H1 (cell line): ENCODE results near the gene C1D. TPM values are rescaled to one million over a fixed set of nuclear protein-coding genes. Genes with fewer than 3 reads are reported as not detected.

Experiments
- CTCF ChIA-PET: fragments of 300-600 bp; sonication (Branson Sonifier 250); formaldehyde crosslinking; loops from one replicate; lab custom pipeline; 2021; ENCODE audit not compliant: partially characterized antibody; lab: Charles Lee
- POLR2A ChIA-PET: fragments of 300-600 bp; sonication (Branson Sonifier 250); formaldehyde crosslinking; loops from one replicate; lab custom pipeline; 2021; ENCODE audit warnings: inconsistent platforms; ENCODE audit not compliant: partially characterized antibody; lab: Charles Lee
- DNase-seq, 2 experiments: peaks; one replicate each; pipeline versions ENCODE4 v3.0.0 to v3.0.0-alpha.2; 2010 to 2022; ENCODE audit warnings: low spot score in 2 of 2, low read depth in 1 of 2, mixed read lengths in 1 of 2
- FAIRE-seq: peaks from 2 replicates; lab custom pipeline; 2011; peaks lifted over from hg19 to GRCh38; lab: Jason Lieb, UNC
- H2AFZ ChIP-seq: 2 replicates; pipeline ENCODE4 v1.8.1; 2012; ENCODE audit warnings: low read length, inconsistent platforms
- H2AK5ac ChIP-seq: 2 replicates; pipeline ENCODE4 v1.6.1; 2013; ENCODE audit warnings: low read depth, low read length
- H2BK120ac ChIP-seq: replicated peaks from 2 replicates; pipeline ENCODE3; 2013; ENCODE audit warnings: low read depth, low read length, inconsistent platforms
- H2BK12ac ChIP-seq: 2 replicates; pipeline ENCODE4 v1.6.1; 2013; ENCODE audit warnings: low read depth, low read length
- H2BK15ac ChIP-seq: 2 replicates; pipeline ENCODE4 v1.6.1; 2013; ENCODE audit warnings: low read length
- H2BK20ac ChIP-seq: 2 replicates; pipeline ENCODE4 v1.6.1; 2013; ENCODE audit warnings: low read length
- H2BK5ac ChIP-seq: 2 replicates; pipeline ENCODE4 v1.6.1; 2013; ENCODE audit warnings: low read depth, low read length
- H3K14ac ChIP-seq: 2 replicates; pipeline ENCODE4 v1.6.1; 2013; ENCODE audit warnings: inconsistent platforms; ENCODE audit not compliant: insufficient read length
- H3K18ac ChIP-seq: 2 replicates; pipeline ENCODE4 v1.6.1; 2013; ENCODE audit warnings: low read length; ENCODE audit errors: extremely low read depth
- H3K23ac ChIP-seq: 2 replicates; pipeline ENCODE4 v1.6.1; 2013; ENCODE audit warnings: inconsistent platforms; ENCODE audit not compliant: insufficient read length
- H3K23me2 ChIP-seq: 2 replicates; pipeline ENCODE4 v1.6.1; 2013; ENCODE audit warnings: low read depth, low read length
- H3K27ac ChIP-seq: 2 replicates; pipeline ENCODE4 v1.6.1; 2011; ENCODE audit warnings: low read depth, low read length, inconsistent platforms
- H3K27me3 ChIP-seq, 4 experiments: replicated peaks in 1 of 4; 1 replicate in 1 of 4; 2 replicates in 3 of 4; pipeline versions ENCODE4 v1.6.1 to v1.8.1; 2011 to 2013; ENCODE audit warnings: low read length in 3 of 4, mild to moderate bottlenecking in 3 of 4, inconsistent platforms in 2 of 4, mixed read lengths in 2 of 4, moderate library complexity in 1 of 4; ENCODE audit not compliant: control insufficient read depth in 3 of 4, insufficient read depth in 3 of 4; ENCODE audit errors: extremely low read depth in 1 of 4
- H3K36me3 ChIP-seq, 4 experiments: 2 replicates each; pipeline versions ENCODE4 v1.6.1 to v1.8.1; 2011 to 2013; ENCODE audit warnings: mild to moderate bottlenecking in 4 of 4, low read length in 3 of 4, moderate library complexity in 2 of 4, control low read depth in 1 of 4, inconsistent platforms in 1 of 4; ENCODE audit not compliant: insufficient read depth in 4 of 4, control insufficient read depth in 2 of 4
- H3K4ac ChIP-seq: replicated peaks from 2 replicates; pipeline ENCODE3; 2013; ENCODE audit warnings: low read length, low read depth, mixed read lengths, inconsistent platforms; ENCODE audit not compliant: insufficient read length
- H3K4me1 ChIP-seq, 4 experiments: replicated peaks in 1 of 4; 1 replicate in 1 of 4; 2 replicates in 3 of 4; pipeline versions ENCODE4 v1.6.1 to v1.8.1; 2011 to 2013; ENCODE audit warnings: low read length in 3 of 4, inconsistent platforms in 2 of 4, mixed read lengths in 1 of 4; ENCODE audit not compliant: insufficient read depth in 4 of 4, control insufficient read depth in 3 of 4
- H3K4me2 ChIP-seq, 2 experiments: 2 replicates each; pipeline versions ENCODE4 v1.6.1 to v1.8.1; 2011 to 2013; ENCODE audit warnings: low read depth in 2 of 2, low read length in 2 of 2, control low read depth in 1 of 2, inconsistent platforms in 1 of 2, mild to moderate bottlenecking in 1 of 2; ENCODE audit not compliant: insufficient read depth in 1 of 2
- H3K4me3 ChIP-seq, 4 experiments: fragments of 200-600, 300-600 bp in 1 of 4; sonication (generic), shearing (Covaris generic), sonication (Bioruptor Twin) in 1 of 4; 2 replicates each; pipeline versions ENCODE4 v1.5.1 to v1.8.1; 2011 to 2016; ENCODE audit warnings: low read length in 4 of 4, low read depth in 3 of 4, control low read depth in 2 of 4, inconsistent platforms in 2 of 4, mild to moderate bottlenecking in 2 of 4, mixed read lengths in 1 of 4, moderate library complexity in 1 of 4; ENCODE audit not compliant: insufficient read depth in 2 of 4; ENCODE audit errors: extremely low read depth in 1 of 4
- H3K56ac ChIP-seq: replicated peaks from 2 replicates; pipeline ENCODE3; 2013; ENCODE audit warnings: low read depth, mild to moderate bottlenecking, mixed read lengths, low read length, inconsistent platforms; ENCODE audit not compliant: insufficient read length
- H3K79me1 ChIP-seq: 2 replicates; pipeline ENCODE4 v1.6.1; 2013; ENCODE audit warnings: low read depth, low read length, control low read depth
- H3K79me2 ChIP-seq, 2 experiments: 2 replicates each; pipeline versions ENCODE4 v1.6.1 to v1.8.1; 2012 to 2013; ENCODE audit warnings: low read length in 2 of 2, mild to moderate bottlenecking in 2 of 2, inconsistent platforms in 1 of 2; ENCODE audit not compliant: insufficient read depth in 2 of 2, control insufficient read depth in 1 of 2
- H3K9ac ChIP-seq, 4 experiments: replicated peaks in 1 of 4; 1 replicate in 1 of 4; 2 replicates in 3 of 4; pipeline versions ENCODE4 v1.6.1 to v1.8.1; 2011 to 2013; ENCODE audit warnings: low read depth in 3 of 4, low read length in 3 of 4, control low read depth in 2 of 4, mild to moderate bottlenecking in 2 of 4, moderate library complexity in 2 of 4, inconsistent platforms in 1 of 4; ENCODE audit errors: extremely low read depth in 1 of 4
- H3K9me3 ChIP-seq, 2 experiments: 2 replicates each; pipeline versions ENCODE4 v1.6.1 to v1.8.1; 2012 to 2013; ENCODE audit warnings: mild to moderate bottlenecking in 2 of 2, moderate library complexity in 2 of 2, control low read depth in 1 of 2, inconsistent platforms in 1 of 2, low read depth in 1 of 2, low read length in 1 of 2, mixed read lengths in 1 of 2; ENCODE audit not compliant: insufficient read depth in 2 of 2
- H4K20me1 ChIP-seq, 2 experiments: replicated peaks in 1 of 2; 2 replicates each; pipeline versions ENCODE3 to v1.8.1; 2011 to 2013; ENCODE audit warnings: inconsistent platforms in 2 of 2, low read length in 2 of 2, mild to moderate bottlenecking in 1 of 2; ENCODE audit not compliant: insufficient read depth in 2 of 2, control insufficient read depth in 1 of 2
- H4K5ac ChIP-seq: 2 replicates; pipeline ENCODE4 v1.6.1; 2013; ENCODE audit warnings: low read length, low read depth, mixed read lengths, inconsistent platforms; ENCODE audit not compliant: insufficient read length
- H4K8ac ChIP-seq: 2 replicates; pipeline ENCODE4 v1.8.0; 2013; ENCODE audit warnings: mild to moderate bottlenecking, moderate library complexity, low read length, inconsistent platforms; ENCODE audit not compliant: insufficient read depth; ENCODE audit errors: extremely low read depth
- H4K91ac ChIP-seq: replicated peaks from 2 replicates; pipeline ENCODE3; 2013; ENCODE audit warnings: low read length, mixed read lengths, inconsistent platforms; ENCODE audit not compliant: insufficient read length
- CHD2 ChIP-seq: IDR thresholded peaks from 2 replicates; pipeline ENCODE4 v1.6.1; 2012; ENCODE audit warnings: low read length, improper control_type of control experiment
- SIN3A ChIP-seq, 2 experiments: IDR thresholded peaks in 1 of 2; conservative IDR thresholded peaks in 1 of 2; 2 replicates each; pipeline ENCODE4 v1.6.1; 2011 to 2012; ENCODE audit warnings: low read length in 2 of 2, improper control_type of control experiment in 1 of 2, low read depth in 1 of 2, mild to moderate bottlenecking in 1 of 2
- WGBS, 2 experiments: shearing (Covaris generic) in 1 of 2; methylation state at CpG; one replicate each; pipeline versions ENCODE4 v1.1.6 to v1.1.7; 2013 to 2015; ENCODE audit warnings: low lambda C conversion rate in 2 of 2, mixed read lengths in 2 of 2, inconsistent platforms in 1 of 2, low coverage in 1 of 2, missing lambda C conversion rate in 1 of 2; ENCODE audit not compliant: insufficient replicate concordance in 2 of 2, insufficient coverage in 1 of 2, insufficient read length in 1 of 2; ENCODE audit errors: extremely low coverage in 1 of 2, missing lambda C conversion rate in 1 of 2; 5-methylcytosine and 5-hydroxymethylcytosine counted together
- polyA plus RNA-seq, 7 experiments: library from polyadenylated mRNA; depleted of rRNA in 3 of 7; stranded (reverse) in 5 of 7; unstranded in 2 of 7; fragments of >200 nt in 5 of 7; fragments of 200-250 nt in 2 of 7; gene quantifications; 1 replicate in 5 of 7; 2 replicates in 1 of 7; 4 replicates in 1 of 7; pipeline versions ENCODE4 v1.2.1 to v1.2.3, GENCODE V29; 2011 to 2013; ENCODE audit warnings: missing spikeins in 2 of 7, mixed read lengths in 2 of 7
- total RNA-seq: library from RNA; stranded (reverse); fragmentation: NEBNext Ultra II Directional; extraction: Animal tissue kit (Norgen Biotek cat#: 25700); gene quantifications from 2 replicates; pipeline ENCODE4 v1.2.1, GENCODE V29; 2021
- TF ChIP-seq, protein P1 (sequence below): IDR thresholded peaks from 2 replicates; pipeline ENCODE4 v1.6.1; 2012; ENCODE audit warnings: inconsistent platforms

Gene C1D
- total and polyA plus RNA-seq, 2 of the 8 experiments (the other 6 are each of a cell fraction or from before 2014, with no cell fraction given): 17.5 to 24.1 TPM

DNA sequence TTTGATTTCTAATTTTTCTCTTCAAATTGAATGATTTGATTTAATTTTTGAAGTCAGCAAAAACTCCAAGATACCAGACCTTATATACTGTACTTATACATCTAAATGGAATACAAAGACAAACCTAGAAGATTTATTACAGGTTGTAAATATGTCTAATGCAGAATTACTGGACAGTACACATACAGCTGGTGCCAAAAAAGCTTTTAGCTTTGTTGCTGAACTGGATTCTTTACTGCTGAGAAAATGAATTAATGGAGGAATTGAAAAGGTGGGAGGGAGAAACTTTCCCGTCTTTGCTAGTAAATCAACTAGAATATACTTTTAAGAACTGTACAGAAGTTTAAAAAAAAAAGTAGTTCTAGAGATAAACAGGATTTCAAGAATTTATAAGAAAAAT lies 17.5 kb downstream of the C1D start:
- no peak overlapping the region for H3K4ac ChIP-seq
- H3K14ac ChIP-seq: no peak overlapping the region
- DNase-seq (no peak), FAIRE-seq (no peak)
- no peaks in the 10 kb centered on the region for H3K4me1 ChIP-seq
- no peak overlapping the region for H2BK20ac ChIP-seq
- H2BK15ac ChIP-seq: no peak overlapping the region
- no peak overlapping the region for H3K27ac ChIP-seq
- H3K23me2 ChIP-seq: no peaks in the 10 kb centered on the region
- H4K5ac ChIP-seq: no peak overlapping the region
- no peaks in the 10 kb centered on the region for H3K27me3 ChIP-seq
- TF ChIP-seq SIN3A (conservative IDR thresholded peaks at IDR 0.05 in 1 of 2, IDR thresholded peaks at IDR 0.05 in 1 of 2; ENCODE audit: low read depth in 1 of 2, low read length in 2 of 2) (no peak), CHD2 (no peak)
- TF ChIP-seq, protein P1, sequence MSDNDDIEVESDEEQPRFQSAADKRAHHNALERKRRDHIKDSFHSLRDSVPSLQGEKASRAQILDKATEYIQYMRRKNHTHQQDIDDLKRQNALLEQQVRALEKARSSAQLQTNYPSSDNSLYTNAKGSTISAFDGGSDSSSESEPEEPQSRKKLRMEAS: no peak
- no peak overlapping the region for H2AK5ac ChIP-seq
- H2BK5ac ChIP-seq: no peak overlapping the region
- no peak overlapping the region for H3K56ac ChIP-seq
- no peaks in the 10 kb centered on the region for H3K9me3 ChIP-seq
- peaks cover 0 to 4% (median 0%) of the 10 kb centered on the region in 4 experiments; a peak in 2 of 8 replicates for H3K36me3 ChIP-seq
- H3K4me2 ChIP-seq: no peak overlapping the region
- no peak overlapping the region for H4K91ac ChIP-seq
- ChIA-PET CTCF (no interaction called here), POLR2A (no interaction called here)
- H2AFZ ChIP-seq: no peak overlapping the region
- H3K79me2 ChIP-seq: peaks cover 0 to 20% of the 10 kb centered on the region in 2 experiments; a peak in 2 of 4 replicates
- H3K23ac ChIP-seq: no peak overlapping the region
- H4K8ac ChIP-seq: no peak overlapping the region
- H3K18ac ChIP-seq: no peak overlapping the region
- no peak overlapping the region for H2BK120ac ChIP-seq
- H2BK12ac ChIP-seq: no peak overlapping the region
- peaks cover 0 to 1% of the 10 kb centered on the region in 2 experiments for H4K20me1 ChIP-seq
- H3K4me3 ChIP-seq: no peak overlapping the region
- WGBS, 2 experiments: 95% methylated on average over 1 of the region's 1 CpG; no CpG with 5 or more reads in 1 of the 2 experiments
- no peak overlapping the region for H3K9ac ChIP-seq
- H3K79me1 ChIP-seq: no peaks in the 10 kb centered on the region
